Panc1 (cell line): ENCODE measurements around the gene GP2. TPM values are rescaled to one million over a fixed set of nuclear protein-coding genes. Genes with fewer than 3 reads are reported as not detected.

Experiments used
- ATAC-seq: fragments of 200-7000 bp; cut with Tn5 transposase; 2 replicates; pipeline ENCODE4 v1.9.1; 2020; ENCODE audit warnings: mild to moderate bottlenecking, moderate library complexity
- BruUV-seq: library from RNA; stranded (reverse); fragments of 400-500 nt; replicated peaks from 2 replicates; lab custom pipeline; 2021; lab: Mats Ljungman, UMichigan
- CTCF ChIA-PET: fragments of 300-600 bp; sonication (Branson Sonifier 250); formaldehyde crosslinking; loops from one replicate; lab custom pipeline; 2022; ENCODE audit warnings: antibody characterized with exemption; lab: Charles Lee
- POLR2A ChIA-PET: fragments of 300-600 bp; sonication (Branson Sonifier 250); formaldehyde crosslinking; loops from one replicate; lab custom pipeline; 2022; ENCODE audit warnings: antibody characterized with exemption; lab: Charles Lee
- DNase-seq: peaks from one replicate; pipeline ENCODE4 v3.0.0-alpha.2; 2010; ENCODE audit warnings: low read depth, low spot score
- H3K27ac ChIP-seq: 2 replicates; pipeline ENCODE4 v1.5.1; 2011; ENCODE audit warnings: mild to moderate bottlenecking, low read length, inconsistent platforms
- H3K27me3 ChIP-seq: fragments of 200-500 bp; sonication (Bioruptor generic); 2 replicates; pipeline ENCODE4 v1.6.0; 2014; ENCODE audit warnings: low read length, inconsistent platforms; ENCODE audit not compliant: control insufficient read depth, insufficient read depth
- H3K36me3 ChIP-seq: fragments of 200-500 bp; sonication (Bioruptor generic); 2 replicates; pipeline ENCODE4 v1.5.1; 2014; ENCODE audit warnings: inconsistent platforms, mild to moderate bottlenecking, low read length, moderate library complexity; ENCODE audit not compliant: control insufficient read depth, insufficient read depth
- H3K4me1 ChIP-seq: 2 replicates; pipeline ENCODE4 v1.5.1; 2011; ENCODE audit warnings: inconsistent platforms, mild to moderate bottlenecking, low read length, moderate library complexity; ENCODE audit not compliant: control insufficient read depth, insufficient read depth
- H3K4me3 ChIP-seq, 2 experiments: 2 replicates each; pipeline ENCODE4 v1.5.1; 2011 to 2012; ENCODE audit warnings: low read depth in 2 of 2, low read length in 2 of 2, mild to moderate bottlenecking in 2 of 2, inconsistent platforms in 1 of 2, moderate library complexity in 1 of 2
- H3K9me3 ChIP-seq: fragments of 200-500 bp; sonication (Bioruptor generic); 2 replicates; pipeline ENCODE4 v1.5.1; 2014; ENCODE audit warnings: low read depth, mild to moderate bottlenecking, inconsistent platforms, low read length, moderate library complexity; ENCODE audit not compliant: control insufficient read depth, insufficient read depth
- POLR2AphosphoS5 ChIP-seq: IDR thresholded peaks from 2 replicates; pipeline ENCODE4 v1.6.1; 2012; ENCODE audit warnings: mild to moderate bottlenecking, low read depth, low read length, moderate library complexity
- SIN3A ChIP-seq: IDR thresholded peaks from 2 replicates; pipeline ENCODE4 v1.6.1; 2012; ENCODE audit warnings: low read depth, mild to moderate bottlenecking, low read length, moderate library complexity, borderline replicate concordance; ENCODE audit not compliant: insufficient read depth
- TCF7L2 ChIP-seq: IDR thresholded peaks from 2 replicates; pipeline ENCODE4 v1.6.1; 2011; ENCODE audit warnings: mild to moderate bottlenecking, low read depth, low read length, inconsistent platforms
- in situ Hi-C: cut with HindIII; loops from 2 replicates; pipeline ENCODE4 v1.10.0; 2016; ENCODE audit warnings: low sequenced_read_pairs, low pct_unique_long_range_greater_than_20kb
- intact Hi-C: fragments of 100-400 bp; cut with micrococcal nuclease; formaldehyde crosslinking; loops from one replicate; pipeline ENCODE4 v1.10.0; 2022; ENCODE audit not compliant: unreplicated experiment
- total RNA-seq: library from RNA; stranded (reverse); gene quantifications from one replicate; pipeline ENCODE4 v1.2.1, GENCODE V29; 2021; ENCODE audit not compliant: unreplicated experiment
- TF ChIP-seq, protein P1 (sequence below), 2 experiments: IDR thresholded peaks; 2 replicates each; pipeline ENCODE4 v1.6.1; 2011 to 2012; ENCODE audit warnings: low read depth in 2 of 2, control low read depth in 1 of 2, low read length in 1 of 2, mild to moderate bottlenecking in 1 of 2, moderate library complexity in 1 of 2; ENCODE audit not compliant: insufficient read depth in 1 of 2
- TF ChIP-seq, protein P2 (sequence below): fragments of 450-650 bp; IDR thresholded peaks from 2 replicates; pipeline ENCODE4 v1.5.1; 2017; ENCODE audit warnings: mild to moderate bottlenecking

The GP2 gene
- total RNA-seq, 1 experiment from 2014 or later = 5.8 TPM

DNA sequence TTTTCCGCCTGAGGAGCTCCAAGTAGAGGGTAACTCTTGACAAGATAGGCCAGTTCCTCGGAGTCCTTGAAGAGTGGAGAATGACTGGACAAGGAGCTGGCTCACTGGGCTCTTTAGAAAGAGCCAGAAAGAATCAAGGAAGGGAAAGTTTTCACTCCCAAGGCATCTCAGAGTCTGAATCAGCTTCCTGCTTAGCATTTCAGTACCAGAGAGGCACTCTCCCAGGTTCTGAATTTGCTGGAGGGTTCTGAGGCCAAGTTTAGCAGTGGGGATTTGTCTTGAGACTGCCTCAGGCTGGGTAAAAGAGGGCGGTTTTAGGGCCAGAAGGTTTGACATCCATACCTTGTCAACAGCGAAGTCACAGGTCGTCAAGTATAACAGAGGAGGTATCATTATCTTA lies 25.5 kb downstream of the GP2 start:
- no peak for ATAC-seq
- Histone ChIP-seq H3K27me3 (peaks cover 23% of the 10 kb centered on the region), H3K9me3 (no peaks in the 10 kb centered on the region), H3K27ac (no peak overlapping the region), H3K4me1 (peaks cover 3% of the 10 kb centered on the region; the same call in 1 of the 2 replicates), H3K4me3 (no peak overlapping the region), H3K36me3 (no peaks in the 10 kb centered on the region)
- BruUV-seq = no TSS peak
- in situ Hi-C loops (no loop called here), intact Hi-C loops (no loop called here)
- POLR2A ChIA-PET = no interaction called here
- no peak for DNase-seq
- CTCF ChIA-PET = interaction anchor here (0.5 to 5.2 kb wide), 5 partner anchors 23 to 394 kb away, joined by 3 to 93 read pairs (median 7); no protein-coding TSS in a partner anchor
- TF ChIP-seq TCF7L2 = no peak
- TF ChIP-seq, protein P1, sequence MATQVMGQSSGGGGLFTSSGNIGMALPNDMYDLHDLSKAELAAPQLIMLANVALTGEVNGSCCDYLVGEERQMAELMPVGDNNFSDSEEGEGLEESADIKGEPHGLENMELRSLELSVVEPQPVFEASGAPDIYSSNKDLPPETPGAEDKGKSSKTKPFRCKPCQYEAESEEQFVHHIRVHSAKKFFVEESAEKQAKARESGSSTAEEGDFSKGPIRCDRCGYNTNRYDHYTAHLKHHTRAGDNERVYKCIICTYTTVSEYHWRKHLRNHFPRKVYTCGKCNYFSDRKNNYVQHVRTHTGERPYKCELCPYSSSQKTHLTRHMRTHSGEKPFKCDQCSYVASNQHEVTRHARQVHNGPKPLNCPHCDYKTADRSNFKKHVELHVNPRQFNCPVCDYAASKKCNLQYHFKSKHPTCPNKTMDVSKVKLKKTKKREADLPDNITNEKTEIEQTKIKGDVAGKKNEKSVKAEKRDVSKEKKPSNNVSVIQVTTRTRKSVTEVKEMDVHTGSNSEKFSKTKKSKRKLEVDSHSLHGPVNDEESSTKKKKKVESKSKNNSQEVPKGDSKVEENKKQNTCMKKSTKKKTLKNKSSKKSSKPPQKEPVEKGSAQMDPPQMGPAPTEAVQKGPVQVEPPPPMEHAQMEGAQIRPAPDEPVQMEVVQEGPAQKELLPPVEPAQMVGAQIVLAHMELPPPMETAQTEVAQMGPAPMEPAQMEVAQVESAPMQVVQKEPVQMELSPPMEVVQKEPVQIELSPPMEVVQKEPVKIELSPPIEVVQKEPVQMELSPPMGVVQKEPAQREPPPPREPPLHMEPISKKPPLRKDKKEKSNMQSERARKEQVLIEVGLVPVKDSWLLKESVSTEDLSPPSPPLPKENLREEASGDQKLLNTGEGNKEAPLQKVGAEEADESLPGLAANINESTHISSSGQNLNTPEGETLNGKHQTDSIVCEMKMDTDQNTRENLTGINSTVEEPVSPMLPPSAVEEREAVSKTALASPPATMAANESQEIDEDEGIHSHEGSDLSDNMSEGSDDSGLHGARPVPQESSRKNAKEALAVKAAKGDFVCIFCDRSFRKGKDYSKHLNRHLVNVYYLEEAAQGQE (IDR thresholded peaks at IDR 0.05; ENCODE audit: insufficient read depth in 1 of 2, low read depth in 2 of 2, low read length in 1 of 2) = peak in 1 of 2 experiments; percentile 52; a peak in 1 of 4 replicates

- TF ChIP-seq SIN3A (no peak), POLR2AphosphoS5 (no peak), TCF7L2 (no peak)
- TF ChIP-seq, protein P2, sequence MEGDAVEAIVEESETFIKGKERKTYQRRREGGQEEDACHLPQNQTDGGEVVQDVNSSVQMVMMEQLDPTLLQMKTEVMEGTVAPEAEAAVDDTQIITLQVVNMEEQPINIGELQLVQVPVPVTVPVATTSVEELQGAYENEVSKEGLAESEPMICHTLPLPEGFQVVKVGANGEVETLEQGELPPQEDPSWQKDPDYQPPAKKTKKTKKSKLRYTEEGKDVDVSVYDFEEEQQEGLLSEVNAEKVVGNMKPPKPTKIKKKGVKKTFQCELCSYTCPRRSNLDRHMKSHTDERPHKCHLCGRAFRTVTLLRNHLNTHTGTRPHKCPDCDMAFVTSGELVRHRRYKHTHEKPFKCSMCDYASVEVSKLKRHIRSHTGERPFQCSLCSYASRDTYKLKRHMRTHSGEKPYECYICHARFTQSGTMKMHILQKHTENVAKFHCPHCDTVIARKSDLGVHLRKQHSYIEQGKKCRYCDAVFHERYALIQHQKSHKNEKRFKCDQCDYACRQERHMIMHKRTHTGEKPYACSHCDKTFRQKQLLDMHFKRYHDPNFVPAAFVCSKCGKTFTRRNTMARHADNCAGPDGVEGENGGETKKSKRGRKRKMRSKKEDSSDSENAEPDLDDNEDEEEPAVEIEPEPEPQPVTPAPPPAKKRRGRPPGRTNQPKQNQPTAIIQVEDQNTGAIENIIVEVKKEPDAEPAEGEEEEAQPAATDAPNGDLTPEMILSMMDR = peak; percentile 95
- TF ChIP-seq, protein P1 (IDR thresholded peaks at IDR 0.05; ENCODE audit: insufficient read depth in 1 of 2, low read depth in 2 of 2, low read length in 1 of 2) = no peak
- peak; percentile 97 for ATAC-seq
- H3K27ac ChIP-seq = no peak overlapping the region
- ChIA-PET POLR2A (interaction anchor here (0.5 kb wide), 1 partner anchor 71 kb away, joined by 5 read pairs; no protein-coding TSS in a partner anchor), CTCF (interaction anchor here (0.6 to 5.2 kb wide), 14 partner anchors 11 to 401 kb away, joined by 3 to 93 read pairs (median 5); no protein-coding TSS in a partner anchor)
- intact Hi-C loops (loop anchor here (1.0 kb wide), 1 partner anchor 393 kb away; no protein-coding TSS in a partner anchor), in situ Hi-C loops (no loop called here)
- no peaks in the 10 kb centered on the region for H3K9me3 ChIP-seq
- no peak overlapping the region for H3K4me3 ChIP-seq
- H3K27me3 ChIP-seq = peaks cover 21% of the 10 kb centered on the region
- no TSS peak for BruUV-seq
- H3K36me3 ChIP-seq = no peaks in the 10 kb centered on the region
- peak; percentile 43 for DNase-seq
- H3K4me1 ChIP-seq = peaks cover 3% of the 10 kb centered on the region; the same call in 1 of the 2 replicates
These were observed 26.8 kb downstream of the GP2 start for GRCh38 chr16:20300312-20301097.
